GM15510 (cell line): ENCODE results near the gene PI4KB.

ENCODE experiments used
- POLR2A ChIP-seq: IDR thresholded peaks from 3 replicates; pipeline ENCODE4 v1.6.1; 2011; ENCODE audit warnings: borderline replicate concordance; ENCODE audit not compliant: insufficient read length; ENCODE audit errors: extremely low read depth

Gene PI4KB

DNA sequence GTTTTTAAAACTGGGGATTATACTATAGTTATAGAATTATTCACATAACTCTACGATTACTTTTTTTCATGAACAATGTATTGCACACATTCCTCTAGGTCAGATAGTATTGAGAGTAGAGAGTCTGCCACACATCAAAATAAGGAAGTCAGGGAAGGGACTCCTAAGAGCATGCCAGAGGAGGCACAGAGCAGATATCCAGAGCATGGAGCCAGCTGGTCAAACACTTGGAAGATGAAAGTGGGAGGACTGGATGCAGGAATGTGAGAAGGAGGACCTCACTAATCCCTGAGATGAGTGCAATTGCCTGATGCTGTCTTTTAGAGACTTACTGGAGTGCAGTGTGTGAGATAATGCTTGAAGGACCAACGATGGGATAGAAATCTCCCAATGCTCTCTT lies 29.5 kb upstream of the PI4KB start:
- no peak for TF ChIP-seq POLR2A

DNA sequence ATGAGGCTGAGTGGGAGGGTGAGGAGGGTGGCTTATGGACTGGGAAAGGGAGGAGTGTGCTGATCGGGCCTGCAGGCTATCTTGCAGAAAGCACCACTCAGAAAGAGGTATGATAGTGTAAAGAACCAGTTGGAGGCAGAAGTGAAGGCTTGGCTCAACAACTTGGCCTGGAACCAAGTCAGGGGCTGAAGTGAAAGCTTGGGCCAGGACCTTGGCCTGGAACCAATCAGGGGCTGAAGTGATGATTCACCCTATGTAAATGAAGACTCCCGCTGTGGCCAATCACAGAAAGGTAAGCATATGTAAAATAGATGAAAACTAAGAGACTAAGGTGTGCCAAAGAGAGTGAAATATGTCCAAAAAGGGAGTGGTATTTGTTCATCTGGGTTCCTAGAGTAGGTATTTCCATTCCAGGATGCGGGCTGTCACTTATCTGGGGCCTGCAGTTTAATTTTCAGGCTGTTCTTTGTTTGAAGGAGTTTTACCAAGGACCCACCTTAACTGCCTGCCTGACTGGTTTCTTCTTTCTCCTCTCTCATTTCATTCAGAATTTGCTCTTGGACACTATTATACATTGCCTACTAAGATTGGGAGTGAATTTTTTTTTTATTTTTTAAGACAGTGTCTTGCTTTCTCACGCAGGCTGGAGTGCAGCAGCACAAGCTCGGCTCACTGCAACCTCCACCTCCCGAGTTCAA lies 25.0 kb upstream of the PI4KB start:
- no peak for TF ChIP-seq POLR2A

GRCh38 chr1:151347523-151348246 lies 20.5 kb upstream of the PI4KB start:
- no peak for TF ChIP-seq POLR2A

DNA sequence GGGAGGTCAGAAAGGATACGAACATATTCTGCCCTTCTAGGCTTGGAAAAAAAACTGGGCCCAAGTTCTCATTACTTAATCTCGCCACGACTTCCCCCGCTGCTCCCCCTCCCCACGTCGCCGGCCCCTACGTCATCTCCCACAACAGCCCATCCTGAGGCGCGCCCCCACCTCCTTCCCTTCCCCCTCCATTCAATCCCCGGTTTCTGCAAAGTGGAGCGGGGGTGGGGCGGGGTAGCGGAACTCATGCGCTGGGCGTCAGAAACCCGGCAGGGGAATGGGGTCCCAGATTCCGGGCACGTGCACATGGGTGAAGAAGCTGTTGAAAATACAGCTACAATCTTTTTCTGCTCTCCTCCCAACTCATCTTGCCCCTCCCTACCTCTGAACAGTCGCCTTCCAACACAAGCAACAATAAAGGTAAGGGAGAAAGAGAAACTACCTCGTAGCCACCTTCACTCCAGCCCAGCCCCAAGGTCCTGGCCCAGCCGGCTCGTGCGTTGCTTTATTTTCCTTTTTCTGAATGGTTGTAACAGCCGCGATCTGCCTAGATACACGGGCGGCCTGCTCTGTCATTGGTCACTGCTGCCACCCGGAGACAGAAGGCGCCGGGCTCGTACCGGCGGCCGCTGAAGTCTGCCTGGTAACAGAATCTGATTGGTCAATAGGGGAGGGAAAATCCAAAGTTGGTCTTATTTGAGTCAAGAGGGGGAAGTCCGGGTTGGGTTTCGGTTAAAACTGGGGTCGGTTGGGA lies 19.7 kb upstream of the PI4KB start, which contains the start of gene RFX5:
RFX5 (minus strand) TSS at position 484 of the 754 bp plus-strand sequence. CDS start 932 bp downstream, outside the sequence.
- TF ChIP-seq POLR2A: peak; percentile 55

GRCh38 chr1:151346082-151346768 lies 19.0 kb upstream of the PI4KB start:
- TF ChIP-seq POLR2A: no peak

DNA sequence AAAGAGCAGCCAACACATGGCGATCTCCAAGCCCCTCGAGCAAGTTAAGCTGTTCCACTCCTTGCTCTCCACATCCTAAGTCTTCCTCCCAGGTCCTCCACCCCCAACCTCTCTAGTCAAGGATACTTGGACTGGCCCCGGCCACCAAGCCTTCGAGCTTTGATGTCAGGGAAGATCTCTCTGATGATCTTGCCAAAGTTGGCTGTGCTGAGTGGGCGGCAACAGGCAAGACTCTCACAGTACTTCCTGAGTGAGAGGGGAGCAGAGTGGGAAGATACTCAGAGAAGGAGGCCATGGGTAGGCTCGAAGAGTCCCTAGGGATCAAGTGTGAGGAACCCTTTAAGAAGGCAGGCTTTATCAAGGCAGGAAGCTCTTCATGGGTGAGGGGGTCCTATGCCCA lies 17.1 kb upstream of the PI4KB start:
- TF ChIP-seq POLR2A: no peak

DNA sequence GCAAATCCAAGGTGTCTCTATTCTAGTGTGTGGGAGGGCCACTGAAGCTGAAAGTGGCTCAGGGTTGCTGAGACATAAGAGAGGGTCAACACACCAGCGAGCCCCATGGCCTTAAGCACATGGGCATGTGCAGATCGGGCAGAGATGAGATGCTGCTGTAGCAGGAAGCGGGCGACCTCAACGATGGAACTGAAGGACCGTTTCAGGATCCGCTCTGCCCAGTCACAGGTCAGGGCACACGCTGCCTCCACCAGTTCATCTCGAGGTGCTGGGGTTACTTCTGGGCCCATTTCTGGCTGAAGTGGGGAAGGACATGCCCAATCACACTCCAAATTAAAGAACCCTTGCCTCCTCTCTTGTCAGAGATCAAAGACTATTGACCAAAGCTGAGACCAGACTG lies 16.4 kb upstream of the PI4KB start:
- no peak for TF ChIP-seq POLR2A

DNA sequence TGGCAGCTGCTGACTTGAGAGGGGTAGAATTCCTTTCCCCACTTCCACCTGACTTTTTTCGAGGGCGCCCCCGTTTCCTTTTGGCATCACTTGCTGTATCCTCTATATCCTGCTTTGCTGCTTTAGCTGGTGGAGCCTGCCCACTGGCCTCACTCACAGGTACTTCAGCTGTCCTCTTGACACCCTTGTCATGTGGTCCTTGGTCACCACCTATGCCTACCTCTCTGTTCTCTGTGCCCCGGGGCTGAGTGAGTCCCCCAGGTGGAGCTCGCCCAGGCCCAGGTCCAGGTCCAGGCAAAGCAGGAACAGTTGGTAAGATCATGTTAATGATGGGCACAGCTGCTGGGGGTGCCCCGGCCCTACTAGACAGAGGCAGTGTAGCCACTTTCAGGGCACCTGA lies 15.4 kb upstream of the PI4KB start:
- TF ChIP-seq POLR2A: no peak

DNA sequence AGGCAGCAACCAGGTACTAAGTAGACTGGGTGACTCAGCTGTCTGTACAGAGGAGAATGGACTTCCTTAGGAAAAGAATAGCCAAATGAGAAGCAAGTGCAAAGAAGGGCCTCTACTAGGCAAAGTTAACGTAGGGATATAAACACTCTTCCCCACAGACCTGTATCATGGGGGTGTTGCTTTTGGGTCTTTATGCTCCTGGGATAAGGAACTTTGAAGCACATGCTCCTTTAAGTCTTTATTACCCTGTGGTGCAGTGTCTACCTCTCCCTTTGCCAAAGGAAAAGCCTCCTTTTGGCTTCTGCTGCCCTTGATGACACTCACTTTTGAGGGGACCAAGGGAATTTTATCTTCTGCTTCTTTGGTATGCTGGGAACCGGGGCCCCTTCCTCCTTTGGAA lies 14.8 kb upstream of the PI4KB start:
- no peak for TF ChIP-seq POLR2A

- no peak for TF ChIP-seq POLR2A
These were observed 13.9 kb upstream of the PI4KB start for GRCh38 chr1:151340870-151341754.

DNA sequence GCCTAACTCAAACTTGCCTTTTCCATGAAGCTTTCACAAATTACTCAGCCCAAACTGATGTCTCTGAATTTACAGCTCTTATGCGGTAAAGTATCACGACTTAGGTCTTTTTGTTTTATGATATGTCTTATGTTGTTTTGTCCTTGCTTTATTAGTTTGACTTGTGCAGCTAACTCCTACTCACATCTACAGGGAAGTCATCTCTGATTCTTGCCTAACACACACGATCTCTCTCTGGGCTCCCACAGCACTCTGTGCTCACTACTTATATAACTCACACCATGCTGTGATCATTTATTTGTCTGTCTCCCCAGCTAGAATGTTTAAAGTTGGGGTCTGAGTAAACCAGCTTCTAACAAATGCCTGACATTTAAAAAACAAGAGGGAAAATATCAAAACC lies 9.3 kb upstream of the PI4KB start:
- TF ChIP-seq POLR2A: no peak

DNA sequence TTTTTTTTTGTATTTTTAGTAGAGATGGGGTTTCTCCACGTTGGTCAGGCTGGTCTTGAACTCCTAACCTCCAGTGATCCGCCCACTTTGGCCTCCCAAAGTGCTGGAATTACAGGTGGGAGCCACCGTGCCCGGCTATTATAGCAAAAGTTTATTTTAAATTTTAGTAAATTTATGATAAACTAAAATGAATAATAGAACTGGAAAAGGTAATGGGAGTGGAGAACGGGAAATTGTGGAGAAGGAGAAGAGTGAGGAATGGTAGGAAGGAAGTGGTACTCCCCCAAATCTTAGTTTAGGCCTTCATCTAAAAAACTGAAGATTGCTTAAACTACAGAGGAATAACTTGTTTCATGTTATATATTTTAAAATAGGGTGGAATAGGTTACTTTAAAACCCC lies 7.6 kb upstream of the PI4KB start:
- no peak for TF ChIP-seq POLR2A

DNA sequence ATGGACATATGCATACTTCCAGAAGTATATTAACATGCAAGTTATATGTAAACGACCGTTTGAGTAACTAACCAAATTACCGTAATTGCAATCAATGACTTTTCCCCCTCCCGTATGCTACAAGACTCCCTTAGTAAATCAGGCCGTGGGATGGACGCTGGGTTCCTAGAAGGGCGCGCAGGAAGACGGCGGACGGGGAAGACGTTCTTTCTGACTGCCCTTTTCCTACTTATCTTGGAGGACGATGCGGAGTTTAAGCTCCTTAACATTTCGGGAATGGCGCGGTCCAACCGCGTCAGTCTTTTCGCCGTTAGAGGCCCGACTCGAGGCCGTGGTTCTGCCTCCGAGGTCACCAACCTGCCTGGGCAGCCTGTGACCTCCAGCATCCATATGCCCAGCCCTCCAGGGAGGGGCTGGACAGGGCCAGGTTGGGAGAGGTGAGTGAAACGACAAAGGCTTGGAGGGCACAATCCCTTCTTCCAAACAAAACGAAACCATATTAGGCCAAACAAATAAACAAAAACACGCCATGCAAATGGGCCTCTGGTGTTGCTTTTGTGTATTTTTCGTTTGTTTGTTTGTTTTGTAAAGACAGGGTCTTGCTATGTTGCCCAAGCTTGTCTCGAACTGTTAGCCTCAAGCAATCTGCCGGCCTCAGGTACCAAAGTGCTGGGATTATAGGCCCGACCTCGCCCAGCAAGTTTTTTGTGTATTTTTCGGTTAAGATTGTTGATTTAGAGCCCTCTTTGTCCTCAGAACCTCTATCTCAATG lies 873 bp upstream of the PI4KB start:
- peak; percentile 24 for TF ChIP-seq POLR2A
